Transverse colon (tissue), 4 donors: Measurements from ENCODE around the gene NAE1. TPM values are rescaled to one million over a fixed set of nuclear protein-coding genes. Genes with fewer than 3 reads are reported as not detected.

Source experiments
- DNase-seq: peaks from one replicate; pipeline ENCODE4 v3.0.0-alpha.2; 2019
- H3K27ac ChIP-seq, 4 donors: fragments of 200-600 bp; sonication (generic); 2 replicates each; pipeline ENCODE4 v1.5.1; 2016 to 2018; ENCODE audit warnings: inconsistent platforms in 4 of 4
- H3K27me3 ChIP-seq: fragments of 200-600 bp; sonication (generic); 2 replicates; pipeline ENCODE4 v1.5.1; 2017; ENCODE audit warnings: inconsistent platforms
- H3K36me3 ChIP-seq, 4 donors: fragments of 200-600 bp; sonication (generic); 2 replicates each; pipeline ENCODE4 v1.5.1; 2017 to 2019; ENCODE audit warnings: inconsistent platforms in 4 of 4
- H3K4me1 ChIP-seq, 4 donors: fragments of 200-600 bp; sonication (generic); 2 replicates each; pipeline ENCODE4 v1.5.1; 2017 to 2020; ENCODE audit warnings: inconsistent platforms in 4 of 4
- H3K4me3 ChIP-seq, 4 donors: fragments of 200-600 bp; sonication (generic); 1 replicate in 1 of 4; 2 replicates in 3 of 4; pipeline versions ENCODE4 v1.5.1 to v1.6.1; 2017 to 2019; ENCODE audit warnings: inconsistent platforms in 4 of 4
- H3K9me3 ChIP-seq, 2 donors: fragments of 200-600 bp; sonication (generic); 2 replicates each; pipeline ENCODE4 v1.5.1; 2017 to 2019; ENCODE audit warnings: inconsistent platforms in 2 of 2
- EP300 ChIP-seq: sonication (generic); formaldehyde crosslinking; IDR thresholded peaks from one replicate; pipeline ENCODE4 v1.6.1; 2017; ENCODE audit warnings: antibody characterized with exemption, low read depth
- POLR2A ChIP-seq: fragments of 450-650 bp; IDR thresholded peaks from one replicate; pipeline ENCODE4 v1.6.1; 2016; ENCODE audit warnings: antibody characterized with exemption, mild to moderate bottlenecking, moderate library complexity
- POLR2AphosphoS5 ChIP-seq, 3 donors: sonication (generic); formaldehyde crosslinking; IDR thresholded peaks; one replicate each; pipeline ENCODE4 v1.6.1; 2016; ENCODE audit warnings: antibody characterized with exemption in 3 of 3
- WGBS, 2 donors: methylation state at CpG; one replicate each; pipeline ENCODE4 v1.1.5; 2018; ENCODE audit warnings: low coverage in 1 of 2; 5-methylcytosine and 5-hydroxymethylcytosine counted together
- in situ Hi-C, 4 donors: fragments of 200-750 bp; cut with MboI; loops; one replicate each; pipeline versions ENCODE4 v1.15.0 to v1.15.1; 2017; ENCODE audit warnings: low sequenced_read_pairs in 3 of 4, low pct_ligation_motif_present in 1 of 4, low pct_unique_long_range_greater_than_20kb in 1 of 4
- intact Hi-C: fragments of 100-400 bp; cut with DNase I; formaldehyde crosslinking; loops from one replicate; pipeline ENCODE4 v1.15.1; 2023; ENCODE audit warnings: low total_unique reads
- total RNA-seq, 4 donors: library from RNA; depleted of rRNA; stranded (reverse); fragments of >200 nt; gene quantifications; one replicate each; pipeline ENCODE4 v1.1.0, GENCODE V29; 2016
- TF ChIP-seq, protein P1 (sequence below), 5 experiments: fragments of 200-600 bp in 3 of 5; fragments of 450-650 bp in 2 of 5; sonication (generic) in 3 of 5; IDR thresholded peaks; 1 replicate in 2 of 5; 2 replicates in 3 of 5; pipeline ENCODE4 v1.5.1; 2016 to 2017; ENCODE audit warnings: antibody characterized with exemption in 5 of 5, inconsistent platforms in 3 of 5, mild to moderate bottlenecking in 2 of 5, moderate library complexity in 1 of 5

The NAE1 gene
- total RNA-seq, 4 donors from 2014 or later = 25.3 to 45.1 (median 32.1) TPM

DNA sequence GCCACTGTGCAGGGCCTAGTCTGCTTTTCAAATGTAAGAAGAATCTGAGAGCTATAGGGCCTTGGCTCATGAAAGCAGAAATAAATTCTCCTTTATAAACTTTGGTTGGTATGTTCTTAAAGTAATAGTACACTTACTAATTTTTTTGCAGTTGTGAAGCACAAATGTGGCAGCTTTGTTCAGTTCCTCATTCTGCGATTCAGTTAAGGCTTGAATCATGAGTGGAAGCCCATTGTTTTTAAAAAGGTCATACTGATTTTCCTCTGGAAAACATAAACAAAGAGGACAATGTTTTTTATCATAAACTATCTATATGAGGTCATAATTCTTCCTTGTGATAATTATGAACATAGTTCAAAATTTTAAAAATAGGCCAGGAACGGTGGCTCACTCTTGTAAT, 55.8 kb downstream of the NAE1 start:
- in situ Hi-C loops = no loop called here
- WGBS, 2 donors = 72 to 90% methylated on average over 2 of the region's 2 CpGs

DNA sequence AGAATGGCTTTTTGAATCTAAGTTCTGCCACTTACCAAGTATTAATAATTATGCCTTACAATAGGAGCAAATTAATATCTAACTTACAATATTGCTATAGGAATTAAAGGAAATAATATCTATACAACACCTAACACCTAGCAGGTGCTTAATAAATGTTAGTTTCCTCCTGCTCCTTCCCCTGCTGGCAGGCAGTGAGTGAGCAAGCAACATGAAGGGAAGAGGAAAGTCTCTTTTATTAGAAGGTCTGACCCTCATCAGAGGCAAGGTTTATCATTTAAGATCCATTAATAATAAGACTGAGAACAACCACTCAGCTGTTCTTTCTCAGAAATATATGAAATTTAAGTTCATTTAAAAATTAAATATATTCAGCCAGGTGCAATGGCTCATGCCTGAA, 72.7 kb downstream of the NAE1 start:
- in situ Hi-C loops = no loop called here
- no peaks in the 10 kb centered on the region for H3K36me3 ChIP-seq
- DNase-seq = no peak
- H3K9me3 ChIP-seq = no peaks in the 10 kb centered on the region
- H3K27ac ChIP-seq = no peak overlapping the region
- no peaks in the 10 kb centered on the region for H3K4me1 ChIP-seq
- intact Hi-C loops = no loop called here
- H3K27me3 ChIP-seq = no peaks in the 10 kb centered on the region
- TF ChIP-seq POLR2A = no peak
- TF ChIP-seq EP300 = no peak
- TF ChIP-seq, protein P1, sequence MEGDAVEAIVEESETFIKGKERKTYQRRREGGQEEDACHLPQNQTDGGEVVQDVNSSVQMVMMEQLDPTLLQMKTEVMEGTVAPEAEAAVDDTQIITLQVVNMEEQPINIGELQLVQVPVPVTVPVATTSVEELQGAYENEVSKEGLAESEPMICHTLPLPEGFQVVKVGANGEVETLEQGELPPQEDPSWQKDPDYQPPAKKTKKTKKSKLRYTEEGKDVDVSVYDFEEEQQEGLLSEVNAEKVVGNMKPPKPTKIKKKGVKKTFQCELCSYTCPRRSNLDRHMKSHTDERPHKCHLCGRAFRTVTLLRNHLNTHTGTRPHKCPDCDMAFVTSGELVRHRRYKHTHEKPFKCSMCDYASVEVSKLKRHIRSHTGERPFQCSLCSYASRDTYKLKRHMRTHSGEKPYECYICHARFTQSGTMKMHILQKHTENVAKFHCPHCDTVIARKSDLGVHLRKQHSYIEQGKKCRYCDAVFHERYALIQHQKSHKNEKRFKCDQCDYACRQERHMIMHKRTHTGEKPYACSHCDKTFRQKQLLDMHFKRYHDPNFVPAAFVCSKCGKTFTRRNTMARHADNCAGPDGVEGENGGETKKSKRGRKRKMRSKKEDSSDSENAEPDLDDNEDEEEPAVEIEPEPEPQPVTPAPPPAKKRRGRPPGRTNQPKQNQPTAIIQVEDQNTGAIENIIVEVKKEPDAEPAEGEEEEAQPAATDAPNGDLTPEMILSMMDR (IDR thresholded peaks at IDR 0.05) = no peak
- no peak for TF ChIP-seq POLR2AphosphoS5 (IDR thresholded peaks at IDR 0.05)
- H3K4me3 ChIP-seq = no peak overlapping the region

More for the DNA sequence above, 55.8 kb downstream of the NAE1 start:
- no peaks in the 10 kb centered on the region for H3K27me3 ChIP-seq
- no peak overlapping the region for H3K27ac ChIP-seq
- H3K36me3 ChIP-seq = no peaks in the 10 kb centered on the region
- intact Hi-C loops = no loop called here
- DNase-seq = no peak
- no peak for TF ChIP-seq POLR2AphosphoS5 (IDR thresholded peaks at IDR 0.05)
- TF ChIP-seq EP300 = no peak
- TF ChIP-seq, protein P1 (IDR thresholded peaks at IDR 0.05) = no peak
- no peak for TF ChIP-seq POLR2A
- no peak overlapping the region for H3K4me3 ChIP-seq
- H3K9me3 ChIP-seq = no peaks in the 10 kb centered on the region
- no peaks in the 10 kb centered on the region for H3K4me1 ChIP-seq

DNA sequence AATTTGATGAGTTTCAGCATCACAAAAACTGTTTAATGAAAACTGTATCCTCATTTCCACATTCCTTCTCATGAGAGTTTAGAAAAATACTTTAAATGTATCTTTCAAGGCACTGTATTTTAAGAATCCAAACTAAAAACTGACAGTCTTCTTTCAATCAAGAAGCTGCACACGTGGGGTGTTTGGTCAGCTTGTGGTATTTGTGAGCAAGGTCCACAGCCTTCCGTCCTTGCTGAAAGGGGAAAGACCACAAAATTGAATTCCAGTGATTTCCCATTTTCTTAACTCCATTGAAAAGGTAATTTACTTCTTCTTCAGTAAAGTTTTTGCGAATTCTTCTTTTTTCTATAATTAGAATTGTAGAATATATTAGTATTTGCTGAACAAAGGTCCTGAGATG, 76.0 kb downstream of the NAE1 start:
- Histone ChIP-seq H3K27ac (no peak overlapping the region), H3K27me3 (no peaks in the 10 kb centered on the region), H3K36me3 (no peaks in the 10 kb centered on the region), H3K4me1 (peaks cover 7 to 15% (median 11%) of the 10 kb centered on the region in 4 donors), H3K4me3 (no peak overlapping the region), H3K9me3 (no peaks in the 10 kb centered on the region)
- in situ Hi-C loops = no loop called here
- DNase-seq = no peak
- intact Hi-C loops = no loop called here
- WGBS, 2 donors = 59 to 60% methylated on average over 3 of the region's 3 CpGs
- TF ChIP-seq POLR2A (no peak), EP300 (no peak)

DNA sequence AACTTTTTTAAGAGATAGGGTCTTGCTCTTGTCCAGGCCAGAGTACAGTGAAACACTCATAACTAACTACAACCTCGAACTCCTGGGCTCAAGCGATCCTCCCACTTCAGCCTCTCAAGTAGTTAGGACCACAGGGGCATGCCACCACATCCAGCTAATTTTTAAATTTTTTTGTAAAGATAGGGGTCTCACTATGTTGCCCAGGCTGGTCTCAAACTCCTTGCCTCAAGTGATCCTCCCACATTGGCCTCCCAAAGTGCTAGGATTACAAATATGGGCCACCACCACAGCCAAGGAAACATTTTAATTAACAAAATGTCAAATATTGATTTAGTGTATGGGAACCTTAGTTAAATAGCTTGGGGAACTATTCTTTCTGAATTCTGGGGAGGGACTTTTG, 76.6 kb downstream of the NAE1 start:
- H3K27ac ChIP-seq = no peak overlapping the region
- intact Hi-C loops = no loop called here

More for the DNA sequence above, 76.6 kb downstream of the NAE1 start:
- no peak for DNase-seq
- no peaks in the 10 kb centered on the region for H3K9me3 ChIP-seq
- in situ Hi-C loops = no loop called here
- TF ChIP-seq POLR2A = no peak
- TF ChIP-seq, protein P1 (IDR thresholded peaks at IDR 0.05) = no peak
- TF ChIP-seq EP300 = no peak
- TF ChIP-seq POLR2AphosphoS5 (IDR thresholded peaks at IDR 0.05) = no peak
- peaks cover 14 to 22% (median 17%) of the 10 kb centered on the region in 4 donors for H3K4me1 ChIP-seq
- peaks cover 0 to under 1% (median 0%) of the 10 kb centered on the region in 4 donors for H3K36me3 ChIP-seq
- no peak overlapping the region for H3K4me3 ChIP-seq
- no peaks in the 10 kb centered on the region for H3K27me3 ChIP-seq
- 87% methylated on average over 2 of the region's 2 CpGs; no CpG with 5 or more reads in 1 of the 2 donors for WGBS, 2 donors
